HG03558 (cell line): ENCODE data around the gene STRA8.
A peak's percentile ranks its signal among the peaks of the same experiment; 100 is the strongest.

Experiments
- ATAC-seq: cut with Tn5 transposase; IDR thresholded peaks from one replicate; pipeline ENCODE4 v1.9.1; 2021; ENCODE audit warnings: moderate number of reproducible peaks; ENCODE audit not compliant: unreplicated experiment; ENCODE audit errors: extremely low read depth

STRA8 gene

GRCh38 chr7:135234727-135235126, 1.1 kb downstream of the STRA8 start:
- ATAC-seq = no peak

- ATAC-seq = no peak
These were observed 2.2 kb downstream of the STRA8 start for GRCh38 chr7:135235841-135236240.

GRCh38 chr7:135236727-135237126, 3.1 kb downstream of the STRA8 start:
- peak; percentile 71 for ATAC-seq

GRCh38 chr7:135238112-135238744, 4.6 kb downstream of the STRA8 start:
- ATAC-seq = no peak

GRCh38 chr7:135239263-135239662, 5.6 kb downstream of the STRA8 start:
- no peak for ATAC-seq

GRCh38 chr7:135240441-135240840, 6.8 kb downstream of the STRA8 start:
- ATAC-seq = no peak

GRCh38 chr7:135242096-135242684, 8.6 kb downstream of the STRA8 start:
- ATAC-seq = no peak

GRCh38 chr7:135245226-135246190, 11.9 kb downstream of the STRA8 start:
- ATAC-seq = no peak

GRCh38 chr7:135246191-135246825, 12.7 kb downstream of the STRA8 start:
- no peak for ATAC-seq

GRCh38 chr7:135247746-135248471, 14.3 kb downstream of the STRA8 start:
- ATAC-seq = no peak

GRCh38 chr7:135248546-135248945, 14.9 kb downstream of the STRA8 start:
- no peak for ATAC-seq

- no peak for ATAC-seq
These were observed 18.1 kb downstream of the STRA8 start for GRCh38 chr7:135251496-135252391.

GRCh38 chr7:135253851-135254771, 20.5 kb downstream of the STRA8 start:
- no peak for ATAC-seq

- ATAC-seq = no peak
These were observed 24.2 kb downstream of the STRA8 start for GRCh38 chr7:135257790-135258189.

- ATAC-seq = no peak
These were observed 24.9 kb downstream of the STRA8 start for GRCh38 chr7:135258585-135258984.

- no peak for ATAC-seq
These were observed 26.1 kb downstream of the STRA8 start for GRCh38 chr7:135259702-135260101.

GRCh38 chr7:135260470-135260869, 26.8 kb downstream of the STRA8 start:
- ATAC-seq = no peak
